ENCODE results near the gene MROH7. TPM values are rescaled to one million over a fixed set of nuclear protein-coding genes. Genes with fewer than 3 reads are reported as not detected.

MROH7 gene
- total RNA-seq, 1 experiment from 2014 or later: not detected

Other genes starting within 250 kb of the MROH7 start
- 15.9 and 40.6 TPM in 2 replicates for gene SSBP3, start 235.4 kb upstream of the MROH7 start, total RNA-seq (2014; rRNA removed; shearing (Covaris generic); ENCODE audit: low replicate concordance)
- 1.4 and 2.5 TPM in 2 replicates for gene ACOT11, start 93.6 kb upstream of the MROH7 start, total RNA-seq (2014; rRNA removed; shearing (Covaris generic); ENCODE audit: low replicate concordance)
- not detected in 2 replicates for gene FAM151A, start 18.3 kb upstream of the MROH7 start, total RNA-seq (2014; rRNA removed; shearing (Covaris generic); ENCODE audit: low replicate concordance)
- 40.8 and 41.2 TPM in 2 replicates for gene TTC4, start 74.1 kb downstream of the MROH7 start, total RNA-seq (2014; rRNA removed; shearing (Covaris generic); ENCODE audit: low replicate concordance)
- gene PARS2, start 122.7 kb downstream of the MROH7 start, total RNA-seq (2014; rRNA removed; shearing (Covaris generic); ENCODE audit: low replicate concordance): 5.5 and 7.5 TPM in 2 replicates
- gene TTC22, start 159.5 kb downstream of the MROH7 start, total RNA-seq (2014; rRNA removed; shearing (Covaris generic); ENCODE audit: low replicate concordance): not detected in 2 replicates
- 165 and 174 TPM in 2 replicates for gene DHCR24, start 245.4 kb downstream of the MROH7 start, total RNA-seq (2014; rRNA removed; shearing (Covaris generic); ENCODE audit: low replicate concordance)